Measurements from ENCODE around the gene RASAL2. TPM values are rescaled to one million over a fixed set of nuclear protein-coding genes. Genes with fewer than 3 reads are reported as not detected.

Gene RASAL2
- total RNA-seq, 1 donor from 2014 or later, result 44.2 TPM

DNA sequence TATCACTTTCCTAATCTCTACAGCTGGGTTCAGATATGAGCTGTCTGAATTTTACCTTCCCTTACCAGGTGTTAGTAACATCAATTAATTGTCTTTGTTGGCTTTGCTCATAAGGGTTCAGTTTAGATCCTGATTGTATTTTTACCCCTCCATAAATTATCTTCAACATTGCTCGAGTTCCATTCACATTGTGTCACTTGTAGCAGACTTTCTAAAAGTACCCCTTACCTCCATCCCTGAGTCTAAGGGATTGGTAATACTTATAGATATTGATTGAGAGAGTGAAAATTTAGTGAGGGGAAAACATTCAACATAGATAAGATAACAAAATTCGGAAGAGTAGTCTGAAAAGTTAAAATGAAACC lies 7.3 kb downstream of the RASAL2 start:
- FAIRE-seq, result peak; percentile 64
- peak overlapping the region; percentile 7 for H3K4me2 ChIP-seq (ENCODE audit: low read length)

DNA sequence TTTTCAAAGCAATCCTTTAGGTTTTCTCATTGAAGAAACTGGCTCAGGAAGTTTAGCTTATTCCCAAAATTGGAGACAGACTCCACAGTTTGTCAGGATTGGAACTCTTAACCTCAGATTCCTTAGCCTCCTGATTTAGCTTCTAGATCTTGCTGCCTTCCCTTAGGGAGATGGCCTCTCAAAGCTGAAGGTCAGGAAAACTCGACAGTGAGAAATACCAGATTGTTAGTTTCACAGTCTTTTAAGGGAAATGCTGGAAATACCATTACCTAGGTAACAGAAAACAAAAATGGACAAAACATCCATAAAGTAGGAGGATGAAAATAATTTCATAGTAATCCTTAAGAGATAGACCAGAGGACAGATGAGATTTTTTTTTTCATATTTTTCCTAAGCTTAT lies 7.8 kb downstream of the RASAL2 start:
- no peak for FAIRE-seq
- H3K4me2 ChIP-seq (ENCODE audit: low read length), result peak overlapping the region; percentile 7

More for the DNA sequence above, 7.3 kb downstream of the RASAL2 start:
- H3K4me1 ChIP-seq (ENCODE audit: insufficient read depth, low read length), result peaks cover 21% of the 10 kb centered on the region
- Mint-ChIP-seq H3K36me3 (ENCODE audit: low read depth, unreplicated experiment) (no peaks in the 10 kb centered on the region), H3K9me3 (ENCODE audit: unreplicated experiment) (no peaks in the 10 kb centered on the region), H3K4me3 (ENCODE audit: unreplicated experiment) (no peak overlapping the region), H3K27ac (ENCODE audit: unreplicated experiment) (no peak overlapping the region), H3K4me1 (ENCODE audit: low read depth, unreplicated experiment) (peaks cover 45% of the 10 kb centered on the region), H3K27me3 (ENCODE audit: low read depth, unreplicated experiment) (no peaks in the 10 kb centered on the region)
- no peaks in the 10 kb centered on the region for H3K9me3 ChIP-seq (ENCODE audit: insufficient read depth, low read depth, low read length)
- H2AFZ ChIP-seq (ENCODE audit: low read depth, low read length), result no peak overlapping the region
- H3K36me3 ChIP-seq (ENCODE audit: insufficient read depth, low read length), result no peaks in the 10 kb centered on the region
- peaks cover 33% of the 10 kb centered on the region for H4K20me1 ChIP-seq (ENCODE audit: insufficient read depth, low read length)
- no peak overlapping the region for H3K27ac ChIP-seq (ENCODE audit: low read depth, low read length)
- no peak overlapping the region for H3K4me3 ChIP-seq (ENCODE audit: insufficient read depth, low read depth, low read length)
- DNase-seq (ENCODE audit: low read depth), result peak; percentile 28
- peaks cover 99% of the 10 kb centered on the region for H3K79me2 ChIP-seq (ENCODE audit: insufficient read depth, low read length)
- H3K9ac ChIP-seq (ENCODE audit: low read length), result no peak overlapping the region
- TF ChIP-seq CTCF (IDR thresholded peaks at IDR 0.05; ENCODE audit: insufficient read depth, low read depth, low read length) (no peak), EZH2 (IDR thresholded peaks at IDR 0.05; ENCODE audit: insufficient read depth, low read length) (no peak)
- H3K27me3 ChIP-seq (ENCODE audit: insufficient read depth, low read length), result no peaks in the 10 kb centered on the region

More for the DNA sequence above, 7.8 kb downstream of the RASAL2 start:
- H4K20me1 ChIP-seq (ENCODE audit: insufficient read depth, low read length), result peaks cover 31% of the 10 kb centered on the region
- H3K4me1 Mint-ChIP-seq (ENCODE audit: low read depth, unreplicated experiment), result peaks cover 41% of the 10 kb centered on the region
- H3K27ac Mint-ChIP-seq (ENCODE audit: unreplicated experiment), result peak overlapping the region; percentile 24
- H3K36me3 ChIP-seq (ENCODE audit: insufficient read depth, low read length), result no peaks in the 10 kb centered on the region
- no peaks in the 10 kb centered on the region for H3K27me3 Mint-ChIP-seq (ENCODE audit: low read depth, unreplicated experiment)
- H3K4me3 Mint-ChIP-seq (ENCODE audit: unreplicated experiment), result no peak overlapping the region
- no peak overlapping the region for H3K9ac ChIP-seq (ENCODE audit: low read length)
- no peaks in the 10 kb centered on the region for H3K9me3 Mint-ChIP-seq (ENCODE audit: unreplicated experiment)
- H3K4me1 ChIP-seq (ENCODE audit: insufficient read depth, low read length), result peaks cover 17% of the 10 kb centered on the region
- no peak overlapping the region for H3K27ac ChIP-seq (ENCODE audit: low read depth, low read length)
- peaks cover 99% of the 10 kb centered on the region for H3K79me2 ChIP-seq (ENCODE audit: insufficient read depth, low read length)
- H2AFZ ChIP-seq (ENCODE audit: low read depth, low read length), result no peak overlapping the region
- H3K36me3 Mint-ChIP-seq (ENCODE audit: low read depth, unreplicated experiment), result no peaks in the 10 kb centered on the region
- DNase-seq (ENCODE audit: low read depth), result no peak
- H3K9me3 ChIP-seq (ENCODE audit: insufficient read depth, low read depth, low read length), result no peaks in the 10 kb centered on the region
- H3K27me3 ChIP-seq (ENCODE audit: insufficient read depth, low read length), result no peaks in the 10 kb centered on the region
- no peak for TF ChIP-seq CTCF (IDR thresholded peaks at IDR 0.05; ENCODE audit: insufficient read depth, low read depth, low read length)
- TF ChIP-seq EZH2 (IDR thresholded peaks at IDR 0.05; ENCODE audit: insufficient read depth, low read length), result no peak
- no peak overlapping the region for H3K4me3 ChIP-seq (ENCODE audit: insufficient read depth, low read depth, low read length)
